ENCODE results near the gene CHSY1.
"Not testable (repeated sequence)": the region's sequence is repeated elsewhere in the genome, so short reads cannot be mapped to it uniquely, and the experiment has no call there.

The CHSY1 gene

DNA sequence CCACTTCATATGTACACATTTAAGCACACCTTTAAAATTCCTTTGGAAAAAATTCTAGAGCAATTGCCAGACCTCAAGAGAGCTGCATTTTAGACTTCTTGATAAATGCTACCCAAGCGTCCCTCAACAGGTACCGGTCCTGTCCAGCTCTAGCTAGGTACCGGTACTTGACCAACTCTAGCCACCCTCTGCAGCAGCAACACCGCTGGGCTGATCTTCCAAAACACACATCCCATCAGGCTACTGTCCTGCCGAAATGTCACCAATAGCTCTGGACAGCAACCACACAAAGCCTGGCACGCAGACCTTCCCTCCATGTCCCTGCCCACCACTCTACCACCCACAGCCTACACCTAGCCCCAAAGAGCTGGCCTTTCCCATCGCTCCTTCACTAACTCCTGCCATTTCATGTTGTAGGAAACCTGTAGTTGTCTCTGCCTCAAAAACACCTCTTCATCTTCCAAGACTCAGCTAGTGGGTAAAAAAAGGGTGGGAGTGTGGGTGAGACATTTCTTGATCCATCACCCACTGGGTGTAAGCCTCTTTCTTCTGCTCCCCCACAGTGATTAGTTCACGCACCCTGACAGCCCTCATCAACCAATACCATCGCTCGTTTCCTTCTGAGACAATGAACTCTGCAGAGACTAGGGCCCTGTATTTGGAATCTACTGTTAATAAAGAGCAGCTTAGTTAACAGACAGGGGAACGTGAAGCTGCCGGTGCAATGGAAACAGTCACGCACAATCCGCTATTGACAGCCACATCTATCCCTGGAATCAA, 6.8 kb downstream of the CHSY1 start:
- no peak for DNase-seq (ENCODE audit: low read depth in 2 of 2)

DNA sequence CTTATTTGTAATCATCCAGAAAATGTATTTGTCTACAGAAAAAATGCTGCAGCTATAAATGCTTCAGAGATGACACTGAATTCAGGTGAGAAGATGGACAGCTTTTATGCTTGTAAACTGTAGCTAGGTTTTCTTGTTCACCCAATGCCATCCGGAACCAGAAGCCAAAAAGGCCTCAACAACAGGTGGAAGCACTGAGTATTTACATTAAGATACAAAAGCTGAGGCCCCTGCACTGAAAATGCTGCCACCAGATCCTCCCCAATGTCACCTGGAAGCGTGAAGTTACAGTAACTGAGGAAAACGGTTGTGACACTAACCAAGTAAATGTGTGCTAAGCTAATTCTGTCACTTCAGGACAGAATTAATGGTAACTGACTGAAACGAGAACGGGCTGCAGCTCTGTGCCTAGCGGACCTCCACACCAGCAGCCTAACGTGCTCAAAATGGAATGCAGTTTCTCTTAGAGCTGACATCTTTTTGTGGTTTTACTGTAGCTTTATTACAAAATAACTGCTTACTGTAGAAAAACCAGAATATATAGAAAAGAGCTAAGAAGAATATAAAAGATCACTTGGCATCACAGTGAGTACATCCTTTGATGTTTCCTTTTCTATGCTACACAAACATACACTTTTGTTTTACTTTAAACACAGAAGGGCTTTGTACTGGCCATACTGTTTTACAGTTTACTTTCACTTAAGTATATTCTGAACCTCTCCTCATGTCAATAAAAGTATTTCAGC, 7.6 kb downstream of the CHSY1 start:
- no peak for DNase-seq (ENCODE audit: low read depth in 2 of 2)

DNA sequence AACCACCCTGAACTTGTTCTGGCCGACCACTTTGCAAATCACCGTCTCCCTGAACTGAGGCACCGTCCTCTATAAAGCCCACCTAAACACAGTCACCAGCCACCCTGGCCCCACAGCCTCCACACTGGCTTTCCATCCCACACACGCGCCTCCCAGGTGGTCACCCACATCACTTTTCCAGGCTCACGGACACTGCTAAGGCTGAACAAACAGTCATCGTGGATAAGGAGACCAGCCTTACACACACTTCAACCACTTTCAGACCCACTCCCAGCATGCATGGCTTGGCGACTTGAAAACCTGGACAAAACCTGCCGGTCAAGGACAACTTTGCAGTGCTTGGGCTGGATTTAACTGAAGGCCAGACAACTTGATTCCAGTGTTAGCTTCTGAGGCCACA, 8.4 kb downstream of the CHSY1 start:
- DNase-seq (ENCODE audit: low read depth in 2 of 2), result no peak

- no peak for DNase-seq (ENCODE audit: low read depth in 2 of 2)
Observed at GRCh38 chr15:101242999-101243336, 8.9 kb downstream of the CHSY1 start.

GRCh38 chr15:101242160-101242998, 9.5 kb downstream of the CHSY1 start:
- peak in 1 of 2 donors; percentile 40 for DNase-seq (ENCODE audit: low read depth in 2 of 2)

GRCh38 chr15:101240358-101240757, 11.5 kb downstream of the CHSY1 start:
- no peak for DNase-seq (ENCODE audit: low read depth in 2 of 2)

GRCh38 chr15:101239724-101240136, 12.1 kb downstream of the CHSY1 start:
- no peak for DNase-seq (ENCODE audit: low read depth in 2 of 2)

DNA sequence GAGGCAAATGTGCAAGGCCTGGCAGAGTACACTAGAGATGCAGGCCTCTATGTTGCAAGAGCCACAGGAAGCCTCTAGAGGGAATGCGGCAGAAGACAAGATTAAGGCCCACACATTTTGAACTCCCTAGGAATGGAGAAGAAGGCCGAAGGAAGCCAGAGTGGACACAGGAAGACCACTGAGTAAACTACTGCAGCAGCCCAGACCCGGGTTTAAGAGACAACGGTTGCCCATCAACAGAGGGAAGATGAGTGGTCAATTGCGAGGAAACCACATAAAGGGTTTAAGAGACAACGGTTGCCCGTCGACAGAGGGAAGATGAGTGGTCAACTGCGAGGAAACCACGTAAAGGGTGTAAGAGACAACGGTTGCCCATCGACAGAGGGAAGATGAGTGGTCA, 14.6 kb downstream of the CHSY1 start:
- no peak for DNase-seq (ENCODE audit: low read depth in 2 of 2)

DNA sequence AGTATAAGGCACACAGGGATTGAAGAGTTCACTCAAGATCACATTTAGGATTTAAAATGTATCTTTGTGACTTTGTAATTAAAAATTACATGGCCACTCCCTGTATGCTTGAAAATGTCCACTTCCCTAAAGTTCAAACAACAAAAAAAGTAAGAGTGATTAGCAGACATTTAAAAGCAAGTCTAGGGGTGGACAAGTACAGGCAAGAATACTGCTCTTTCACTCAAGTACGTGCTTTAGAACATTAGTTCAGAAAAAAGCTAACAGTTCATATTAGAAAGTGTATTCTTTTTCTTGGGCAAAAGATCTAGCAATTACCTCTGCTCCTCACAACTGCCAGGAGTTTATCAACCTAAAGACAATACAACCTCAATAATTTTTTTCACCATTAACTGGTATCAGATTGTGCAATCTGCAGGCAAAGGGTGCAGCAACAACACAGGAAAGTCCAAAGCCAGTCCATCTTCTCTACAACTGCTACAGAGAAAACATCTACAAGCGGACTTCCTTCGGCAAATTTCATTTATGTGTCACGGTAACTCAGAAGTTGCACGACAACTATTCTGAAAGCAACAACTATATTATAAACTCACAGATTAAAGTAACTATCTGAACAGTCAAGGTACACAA, 18.1 kb downstream of the CHSY1 start:
- DNase-seq (ENCODE audit: low read depth in 2 of 2), result no peak

DNA sequence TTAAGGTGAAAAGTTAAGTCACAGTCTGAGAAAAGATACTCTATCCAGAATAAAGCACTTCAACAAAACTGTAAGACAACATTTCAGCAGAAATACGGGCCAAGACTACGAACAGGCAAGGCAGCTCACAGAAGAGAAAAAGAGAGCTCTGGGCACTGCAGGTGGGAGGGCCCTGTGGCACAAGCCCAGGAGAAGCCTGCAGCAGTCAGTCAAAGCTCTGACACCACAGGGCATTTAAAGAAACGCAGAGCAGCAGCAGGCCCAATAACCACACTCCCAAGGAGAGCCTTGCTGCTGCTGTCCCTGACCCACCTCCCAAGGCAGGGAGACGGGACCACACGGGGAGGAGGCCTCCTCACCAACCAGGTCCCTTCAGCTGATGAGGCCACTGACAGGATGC, 19.2 kb downstream of the CHSY1 start:
- no peak for DNase-seq (ENCODE audit: low read depth in 2 of 2)

GRCh38 chr15:101228313-101228712, 23.5 kb downstream of the CHSY1 start:
- DNase-seq (ENCODE audit: low read depth in 2 of 2), result no peak

DNA sequence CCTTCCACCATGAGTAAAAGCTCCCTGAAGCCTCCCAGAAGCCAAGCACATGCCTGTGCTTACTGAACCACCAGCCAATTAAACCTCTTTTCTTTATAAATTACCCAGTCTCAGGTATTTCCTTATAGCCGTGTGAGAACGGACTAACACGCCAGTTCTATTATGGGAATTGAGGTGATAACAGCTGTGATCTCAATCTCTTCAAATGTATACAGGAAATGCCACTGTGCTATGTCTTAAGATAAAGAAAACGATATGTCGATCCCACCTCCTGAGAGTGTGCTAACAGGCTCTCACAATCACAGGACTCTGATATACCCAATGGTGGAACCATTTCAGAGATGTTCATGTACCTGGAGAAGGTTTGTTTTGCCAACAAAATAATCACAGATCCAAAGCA, 26.2 kb downstream of the CHSY1 start:
- no peak for DNase-seq (ENCODE audit: low read depth in 2 of 2)

DNA sequence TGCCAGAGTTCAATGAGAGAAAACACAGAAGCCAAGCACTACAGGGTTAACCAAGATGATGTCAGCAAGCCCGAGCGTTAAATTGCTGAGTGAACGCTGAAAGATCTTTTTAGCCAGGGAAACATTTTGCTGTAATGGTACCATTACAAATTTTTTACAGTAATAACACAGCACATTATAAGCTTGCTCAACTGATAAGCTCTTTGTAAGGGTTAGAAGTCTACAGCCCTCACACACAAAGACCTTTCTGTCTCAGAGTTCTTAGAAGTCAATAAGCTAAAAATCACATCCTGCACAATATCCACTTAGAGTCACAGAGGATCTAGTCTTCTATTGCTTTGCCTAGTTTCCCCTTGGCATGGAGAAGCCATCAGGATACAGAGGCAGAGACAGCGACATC, 29.9 kb downstream of the CHSY1 start:
- DNase-seq (ENCODE audit: low read depth in 2 of 2), result no peak

DNA sequence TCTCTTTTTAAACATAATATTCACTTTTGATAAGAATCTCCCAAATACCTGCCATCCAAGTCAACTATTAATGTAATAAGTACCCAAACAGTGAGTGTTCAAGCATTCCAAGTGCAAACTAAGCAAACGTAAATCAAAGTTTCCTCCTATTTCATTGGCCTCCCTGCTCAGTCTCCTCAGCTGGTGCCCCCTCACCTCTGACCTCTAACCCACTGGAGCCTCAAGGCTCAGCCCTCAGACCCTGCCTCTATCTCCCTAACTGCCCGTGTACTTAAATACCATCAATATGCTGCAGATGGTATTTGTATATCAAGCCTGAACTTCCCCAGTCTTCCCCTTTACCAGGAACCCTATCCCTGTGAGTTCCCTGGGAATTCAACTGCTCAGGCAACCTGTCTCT, 31.8 kb downstream of the CHSY1 start:
- no peak for DNase-seq (ENCODE audit: low read depth in 2 of 2)

- DNase-seq (ENCODE audit: low read depth in 2 of 2), result no peak
Observed at GRCh38 chr15:101219441-101219840, 32.4 kb downstream of the CHSY1 start.

DNA sequence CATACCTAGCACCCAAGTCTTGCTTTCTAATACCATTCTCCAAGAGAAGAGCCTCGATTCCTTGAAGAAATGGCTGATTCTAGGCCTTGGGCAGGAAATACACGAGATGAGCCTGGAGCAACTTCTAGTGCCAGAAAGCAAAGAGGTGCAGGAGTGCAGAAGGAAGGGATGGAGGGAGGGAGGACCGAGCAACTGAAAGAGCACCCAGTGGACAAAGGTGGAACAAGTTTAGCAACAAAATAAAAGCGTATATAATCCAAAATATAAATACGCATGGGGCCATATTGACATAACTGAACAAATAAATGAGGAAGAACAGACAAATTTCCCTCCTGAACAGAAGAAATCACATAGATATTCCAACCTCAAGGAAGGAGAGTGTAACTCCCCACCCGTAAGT, 34.4 kb downstream of the CHSY1 start:
- no peak for DNase-seq (ENCODE audit: low read depth in 2 of 2)

DNA sequence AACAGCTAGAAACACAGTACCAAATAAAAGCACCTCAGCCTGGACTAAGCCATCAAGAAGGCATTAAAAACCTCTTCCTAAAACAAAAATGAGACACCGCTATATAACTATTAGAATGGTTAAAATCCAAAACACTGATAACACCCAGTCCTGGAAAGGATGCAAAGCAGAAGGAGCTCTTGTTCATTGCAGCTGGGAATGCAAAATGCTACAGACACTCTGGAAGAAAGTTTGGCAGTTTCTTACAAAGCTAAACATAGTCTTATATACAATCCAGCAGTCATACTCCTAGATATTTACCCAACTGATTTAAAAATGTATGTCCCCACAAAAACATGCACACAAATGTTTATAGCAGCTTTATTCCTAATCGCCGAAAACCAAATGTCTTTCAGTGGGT, 35.7 kb downstream of the CHSY1 start:
- no peak for DNase-seq (ENCODE audit: low read depth in 2 of 2)

DNA sequence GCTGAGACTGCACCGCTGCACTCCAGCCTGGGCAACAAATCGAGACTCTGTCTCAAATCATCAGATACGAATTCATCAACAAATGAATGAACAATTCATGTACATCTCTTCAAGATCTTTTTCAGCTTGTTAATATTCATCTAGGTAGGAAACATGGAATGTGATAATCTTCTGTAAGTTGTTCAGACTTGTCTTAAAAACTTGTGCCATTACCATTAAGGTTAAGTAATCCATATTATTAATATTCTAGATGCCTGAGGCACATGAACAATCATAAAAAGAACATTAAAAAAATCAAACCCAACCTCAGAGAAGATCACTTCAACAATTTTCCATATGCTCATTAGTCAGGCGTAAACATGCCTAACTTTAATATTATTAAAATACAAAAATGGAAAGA, 36.2 kb downstream of the CHSY1 start:
- no peak for DNase-seq (ENCODE audit: low read depth in 2 of 2)

- DNase-seq (ENCODE audit: low read depth in 2 of 2), result not testable (repeated sequence)
Observed at GRCh38 chr15:101214435-101215097, 37.3 kb downstream of the CHSY1 start.

GRCh38 chr15:101213570-101213969, 38.3 kb downstream of the CHSY1 start:
- DNase-seq (ENCODE audit: low read depth in 2 of 2), result no peak

DNA sequence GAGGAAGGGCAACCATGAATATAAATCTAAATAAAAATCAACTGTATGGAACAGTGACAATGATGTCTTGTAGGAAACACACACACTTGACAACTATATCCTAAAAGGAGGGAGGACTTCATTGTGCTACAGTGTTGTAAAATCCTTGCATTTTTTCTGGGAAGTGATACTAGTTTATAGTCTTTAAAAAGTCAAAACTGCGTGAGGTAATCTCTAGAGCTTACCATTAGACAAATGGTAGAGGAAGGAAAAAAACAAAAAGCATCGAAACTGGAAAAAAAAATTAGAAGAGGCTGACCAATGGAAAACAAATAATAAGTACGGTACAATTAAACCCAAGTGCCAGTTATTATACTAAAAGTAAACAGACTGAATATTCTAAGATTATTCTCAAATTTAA, 38.7 kb downstream of the CHSY1 start:
- DNase-seq (ENCODE audit: low read depth in 2 of 2), result no peak

- no peak for DNase-seq (ENCODE audit: low read depth in 2 of 2)
Observed at GRCh38 chr15:101211897-101212296, 40.0 kb downstream of the CHSY1 start.

Measured in activated CD8-positive, alpha-beta memory T cell treated with anti-CD3 and anti-CD28 coated beads for 4 hours (primary cell).